ENCODE results near the gene PTPRT.

PTPRT gene

DNA sequence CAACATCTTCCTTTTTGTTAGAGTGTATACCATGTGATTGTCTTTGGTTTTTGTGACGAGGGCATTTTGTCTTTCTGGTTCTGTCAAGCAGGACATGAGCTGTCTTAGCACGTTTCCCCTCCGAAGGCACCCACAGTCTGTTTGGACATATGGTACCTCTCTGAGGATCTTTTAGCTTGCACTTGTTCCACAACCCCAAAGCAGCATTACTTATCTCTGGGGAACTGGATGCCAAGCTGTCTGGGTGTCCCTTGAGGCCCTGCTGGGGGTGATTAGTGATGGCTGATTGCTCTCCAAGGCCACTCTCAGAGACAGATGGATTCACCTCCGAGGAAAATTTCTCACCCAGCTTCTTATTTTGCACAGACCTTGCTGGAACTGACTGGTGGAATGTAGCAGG, 1126.6 kb downstream of the PTPRT start:
- DNase-seq (ENCODE audit: low read depth, low spot score) = no peak

DNA sequence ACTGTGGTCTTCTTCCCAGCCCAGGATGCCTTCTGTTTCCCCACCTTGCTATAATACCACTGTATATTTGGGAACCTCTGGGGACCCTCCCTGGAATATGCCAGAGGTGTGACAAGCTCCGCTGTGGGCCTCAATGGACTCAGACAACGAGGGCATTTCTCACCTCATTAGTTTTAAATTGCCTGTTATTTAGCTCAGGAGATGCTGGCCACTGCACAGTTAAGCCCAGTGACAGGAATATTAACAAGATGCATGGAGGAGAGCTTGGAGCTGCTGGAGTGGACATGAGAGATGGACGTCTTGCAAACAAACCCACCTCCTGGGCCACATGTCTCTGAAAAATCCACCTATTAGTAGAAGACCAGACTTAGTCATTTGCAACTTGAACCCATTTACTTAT, 1136.4 kb downstream of the PTPRT start:
- no peak for DNase-seq (ENCODE audit: low read depth, low spot score)

DNA sequence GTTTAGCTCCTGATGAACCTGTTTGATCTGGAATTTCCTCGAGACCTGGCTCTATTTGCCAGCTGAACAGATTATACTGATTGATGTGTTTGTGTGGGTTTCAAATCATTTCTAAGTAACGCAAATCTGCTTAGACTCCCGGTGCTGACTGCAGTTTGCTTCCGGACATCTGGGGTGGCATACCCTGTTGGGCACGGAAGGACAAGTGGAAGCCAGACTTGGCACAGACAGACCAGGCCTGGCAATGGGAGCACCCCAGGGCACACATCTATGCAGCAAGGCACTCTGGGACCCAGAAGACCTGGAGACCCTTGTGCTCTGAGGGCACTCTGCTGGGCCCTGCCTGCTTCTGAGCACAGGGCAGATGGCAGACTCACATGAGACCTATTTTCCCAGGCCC, 1137.8 kb downstream of the PTPRT start:
- no peak for DNase-seq (ENCODE audit: low read depth, low spot score)

DNA sequence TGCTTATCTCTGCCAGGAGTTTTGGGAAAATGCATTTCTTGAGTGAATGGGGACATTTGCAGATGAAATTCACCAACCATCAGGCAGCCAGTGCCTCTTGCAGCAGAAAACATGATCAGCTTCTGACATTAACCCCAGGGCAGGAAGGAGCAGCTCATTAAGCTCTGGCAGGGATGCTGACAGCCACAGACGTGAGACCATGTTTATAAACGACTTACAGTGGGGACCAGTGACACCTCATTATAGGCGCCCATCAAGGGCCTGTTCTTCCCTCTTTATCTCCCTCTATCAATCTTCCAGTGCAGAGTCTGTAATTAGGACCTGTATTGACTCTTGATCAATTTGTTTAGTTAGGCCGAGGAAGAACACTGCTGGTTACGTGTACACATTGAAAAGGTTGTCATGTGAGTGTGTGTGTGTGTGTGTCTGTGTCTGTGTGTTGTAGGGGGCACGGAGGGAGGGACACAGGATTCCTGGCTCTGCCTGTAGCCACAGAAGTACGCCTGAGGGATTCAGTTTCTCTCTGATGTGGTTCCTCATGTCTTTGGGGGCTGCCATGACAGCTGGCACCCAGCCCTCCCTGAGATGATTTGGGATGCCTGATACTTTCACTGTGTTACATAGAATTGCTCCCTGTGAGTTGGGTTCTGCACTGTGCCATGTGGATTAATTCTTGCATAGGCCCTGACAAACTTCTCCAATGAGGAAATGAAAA, 1143.2 kb downstream of the PTPRT start:
- DNase-seq (ENCODE audit: low read depth, low spot score) = no peak

DNA sequence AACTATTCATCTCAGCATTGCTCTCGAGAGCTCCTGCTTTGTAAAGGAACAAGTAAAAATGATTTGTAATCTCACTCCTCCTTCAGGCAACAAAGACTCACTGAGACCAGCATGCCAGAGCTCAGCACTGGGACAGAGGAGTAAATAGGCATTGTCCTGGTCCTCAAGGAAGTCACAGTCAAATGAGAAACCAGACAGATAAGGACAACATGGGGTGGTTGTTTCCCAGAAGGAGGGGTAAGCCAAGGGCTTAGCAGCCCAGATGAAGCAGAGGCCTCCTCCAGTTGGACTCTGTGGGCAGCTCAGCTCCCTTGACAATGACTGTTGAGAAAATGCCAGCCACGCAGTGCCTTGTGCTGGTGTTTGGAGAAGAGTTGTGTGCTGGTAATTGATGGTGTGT, 1145.8 kb downstream of the PTPRT start:
- DNase-seq (ENCODE audit: low read depth, low spot score) = no peak

DNA sequence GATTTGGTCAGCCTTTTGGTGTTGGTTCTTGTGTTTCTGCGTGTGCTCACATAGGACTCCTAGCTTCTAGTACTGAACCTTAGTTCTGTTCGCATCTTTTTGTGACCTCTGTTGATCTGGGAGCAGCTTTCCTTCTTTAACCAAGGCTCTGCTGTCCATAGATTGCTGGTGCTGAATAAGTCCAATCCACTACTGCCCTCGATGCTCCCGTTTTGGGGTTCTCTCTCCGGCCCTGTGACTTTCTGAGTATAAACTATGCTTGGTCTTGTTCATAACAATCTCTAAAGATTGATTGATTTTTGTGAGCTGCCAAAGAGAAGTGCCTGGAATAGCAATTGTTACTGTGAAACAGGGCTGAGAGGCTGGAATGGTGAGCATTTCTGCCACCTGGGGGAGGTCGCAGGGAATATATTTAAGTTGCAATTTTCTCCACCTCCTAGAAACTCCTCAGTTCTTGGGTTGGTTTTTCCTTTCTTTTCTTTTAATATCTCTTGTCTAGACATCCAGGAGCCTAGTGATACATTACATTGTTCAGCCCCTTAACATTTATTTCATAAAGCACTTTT, 1148.6 kb downstream of the PTPRT start:
- DNase-seq (ENCODE audit: low read depth, low spot score) = no peak

DNA sequence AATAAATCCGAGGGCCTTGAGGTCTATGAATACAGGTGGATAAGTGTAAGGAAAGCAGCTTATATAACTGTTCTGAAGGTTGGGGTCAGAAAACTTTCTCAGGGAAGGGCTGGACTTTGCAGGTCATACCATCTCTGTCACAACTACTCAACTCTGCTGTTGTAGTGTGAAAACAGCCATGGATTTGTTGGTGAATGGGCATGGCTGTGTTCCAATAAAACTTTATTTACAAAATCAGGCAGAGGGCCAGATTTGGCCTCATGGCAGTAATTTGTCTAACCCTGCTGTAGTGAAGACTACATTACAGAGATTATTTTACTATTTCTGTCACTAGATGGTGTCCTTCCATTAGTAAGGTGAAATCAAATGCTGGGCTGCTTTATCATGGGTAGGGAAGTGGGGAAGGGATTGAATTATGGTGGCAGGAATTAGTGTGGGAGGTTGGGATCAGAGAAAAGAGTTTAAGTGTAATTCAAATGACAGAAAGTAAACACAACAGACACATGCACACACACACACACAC, 1161.9 kb downstream of the PTPRT start:
- no peak for DNase-seq (ENCODE audit: low read depth, low spot score)

DNA sequence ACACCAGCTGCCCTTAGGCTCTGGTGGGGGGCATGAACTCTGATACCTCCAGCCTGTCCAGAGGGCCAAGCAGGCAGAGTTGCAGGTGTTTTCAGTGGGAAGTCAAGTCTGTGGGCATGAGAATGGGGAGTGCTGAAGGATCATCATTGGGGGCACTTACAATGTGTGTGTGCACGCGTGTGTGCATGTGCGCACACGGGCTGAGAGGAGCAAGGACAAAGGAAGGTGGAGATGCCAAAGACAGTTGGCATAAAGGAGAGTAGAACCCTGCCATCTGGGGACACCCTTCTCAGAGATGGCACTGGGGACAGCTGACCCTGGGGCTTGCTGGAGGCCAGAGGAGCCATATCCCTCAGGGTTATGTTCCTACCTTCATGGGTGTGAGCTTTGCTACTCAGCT, 1163.1 kb downstream of the PTPRT start:
- no peak for DNase-seq (ENCODE audit: low read depth, low spot score)

DNA sequence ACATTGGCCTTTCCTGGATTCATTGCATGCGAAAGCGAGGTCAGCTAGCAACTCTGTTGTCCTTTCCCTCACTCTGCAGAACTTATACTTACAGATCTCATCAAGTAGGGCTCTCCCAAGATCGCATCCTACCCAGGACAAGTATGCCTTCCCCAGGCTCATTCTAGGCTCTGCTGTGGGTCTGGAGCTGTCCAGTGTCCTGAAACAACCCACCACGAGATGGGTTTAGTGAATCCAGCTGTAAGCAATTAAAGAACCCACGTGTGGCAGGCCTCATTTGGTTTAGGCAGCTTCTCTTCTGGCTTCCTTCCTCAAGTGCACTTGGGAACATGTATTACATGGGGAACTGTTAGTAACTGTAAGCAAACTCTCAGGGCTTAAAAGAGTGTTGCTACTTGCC, 1165.1 kb downstream of the PTPRT start:
- DNase-seq (ENCODE audit: low read depth, low spot score) = no peak
